ENCODE data around the gene VGLL3.
"Not testable (repeated sequence)": the region's sequence is repeated elsewhere in the genome, so short reads cannot be mapped to it uniquely, and the experiment has no call there.

Gene VGLL3

GRCh38 chr3:86978111-86978551 is 12.8 kb downstream of the VGLL3 start:
- no peak overlapping the region for H3K27ac ChIP-seq (ENCODE audit: low read depth, low read length)

DNA sequence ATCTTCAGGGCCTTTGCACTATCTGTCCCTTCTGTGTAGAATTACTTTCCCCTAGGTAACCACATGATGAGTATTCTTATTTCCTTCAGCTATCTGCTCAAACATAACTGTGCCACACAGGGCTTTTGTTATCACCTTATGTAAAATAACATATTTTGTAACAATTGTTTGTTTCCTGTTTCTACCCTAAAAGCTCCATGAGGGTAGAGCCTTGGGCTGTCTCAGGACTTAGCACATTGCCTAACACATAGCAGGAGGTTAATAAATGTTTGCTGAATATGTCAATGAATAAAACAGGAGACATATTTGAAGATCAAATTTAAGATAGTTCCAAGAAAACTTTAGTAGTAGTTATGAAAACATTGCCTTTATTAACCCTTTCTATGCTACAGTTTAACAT is 14.7 kb downstream of the VGLL3 start:
- H3K9me3 ChIP-seq (ENCODE audit: control insufficient read depth, insufficient read depth, low read length) = no peaks in the 10 kb centered on the region
- TF ChIP-seq EZH2phosphoT487 (IDR thresholded peaks at IDR 0.05; ENCODE audit: borderline replicate concordance, low read length) (no peak), CTCF (IDR thresholded peaks at IDR 0.05; ENCODE audit: low read depth, low read length, poor library complexity, severe bottlenecking) (no peak)
- H3K27ac ChIP-seq (ENCODE audit: low read depth, low read length) = no peak overlapping the region
- no peaks in the 10 kb centered on the region for H4K20me1 ChIP-seq (ENCODE audit: control insufficient read depth, insufficient read depth, low read depth, low read length)
- no peaks in the 10 kb centered on the region for H3K27me3 ChIP-seq (ENCODE audit: control insufficient read depth, low read length)
- no peaks in the 10 kb centered on the region for H3K4me1 ChIP-seq (ENCODE audit: control insufficient read depth, low read length)
- no peaks in the 10 kb centered on the region for H3K79me2 ChIP-seq (ENCODE audit: control insufficient read depth, low read length)
- no peaks in the 10 kb centered on the region for H3K9me2 ChIP-seq (replicated peaks; ENCODE audit: control insufficient read depth, low read length)
- no peaks in the 10 kb centered on the region for H3K36me3 ChIP-seq (ENCODE audit: control insufficient read depth, low read length)
- H3F3A ChIP-seq (ENCODE audit: control insufficient read depth, insufficient read depth) = no peaks in the 10 kb centered on the region
- no peak overlapping the region for H3K4me2 ChIP-seq (ENCODE audit: low read length)
- H3K4me3 ChIP-seq (ENCODE audit: low read length) = no peak overlapping the region

More at GRCh38 chr3:86978111-86978551, 12.8 kb downstream of the VGLL3 start:
- no peak overlapping the region for H3K4me2 ChIP-seq (ENCODE audit: low read length)
- TF ChIP-seq EZH2phosphoT487 (IDR thresholded peaks at IDR 0.05; ENCODE audit: borderline replicate concordance, low read length) (no peak), CTCF (IDR thresholded peaks at IDR 0.05; ENCODE audit: low read depth, low read length, poor library complexity, severe bottlenecking) (no peak)
- no peaks in the 10 kb centered on the region for H3K27me3 ChIP-seq (ENCODE audit: control insufficient read depth, low read length)
- H3K36me3 ChIP-seq (ENCODE audit: control insufficient read depth, low read length) = no peaks in the 10 kb centered on the region
- no peak overlapping the region for H3K4me3 ChIP-seq (ENCODE audit: low read length)
- no peaks in the 10 kb centered on the region for H3K4me1 ChIP-seq (ENCODE audit: control insufficient read depth, low read length)
- H3K79me2 ChIP-seq (ENCODE audit: control insufficient read depth, low read length) = no peaks in the 10 kb centered on the region
- no peaks in the 10 kb centered on the region for H3K9me3 ChIP-seq (ENCODE audit: control insufficient read depth, insufficient read depth, low read length)
- H4K20me1 ChIP-seq (ENCODE audit: control insufficient read depth, insufficient read depth, low read depth, low read length) = no peaks in the 10 kb centered on the region
- H3F3A ChIP-seq (ENCODE audit: control insufficient read depth, insufficient read depth) = no peaks in the 10 kb centered on the region
- H3K9me2 ChIP-seq (replicated peaks; ENCODE audit: control insufficient read depth, low read length) = no peaks in the 10 kb centered on the region

- H3K9me3 ChIP-seq (ENCODE audit: control insufficient read depth, insufficient read depth, low read length); H3K4me1 ChIP-seq (ENCODE audit: control insufficient read depth, low read length); H3K4me3 ChIP-seq (ENCODE audit: low read length); H4K20me1 ChIP-seq (ENCODE audit: control insufficient read depth, insufficient read depth, low read depth, low read length); H3K27me3 ChIP-seq (ENCODE audit: control insufficient read depth, low read length); H3K79me2 ChIP-seq (ENCODE audit: control insufficient read depth, low read length); H3K9me2 ChIP-seq (replicated peaks; ENCODE audit: control insufficient read depth, low read length); H3K4me2 ChIP-seq (ENCODE audit: low read length); H3K36me3 ChIP-seq (ENCODE audit: control insufficient read depth, low read length); H3K27ac ChIP-seq (ENCODE audit: low read depth, low read length); H3F3A ChIP-seq (ENCODE audit: control insufficient read depth, insufficient read depth): not testable (repeated sequence)
These were observed 16.8 kb downstream of the VGLL3 start for GRCh38 chr3:86974177-86974576.

GRCh38 chr3:86973440-86973839 is 17.5 kb downstream of the VGLL3 start:
- no peak overlapping the region for H3K4me3 ChIP-seq (ENCODE audit: low read length)
- H3K27ac ChIP-seq (ENCODE audit: low read depth, low read length) = no peak overlapping the region
- no peak overlapping the region for H3K4me2 ChIP-seq (ENCODE audit: low read length)
- no peaks in the 10 kb centered on the region for H3K27me3 ChIP-seq (ENCODE audit: control insufficient read depth, low read length)
- TF ChIP-seq EZH2phosphoT487 (IDR thresholded peaks at IDR 0.05; ENCODE audit: borderline replicate concordance, low read length) (no peak), CTCF (IDR thresholded peaks at IDR 0.05; ENCODE audit: low read depth, low read length, poor library complexity, severe bottlenecking) (no peak)
- no peaks in the 10 kb centered on the region for H3K9me2 ChIP-seq (replicated peaks; ENCODE audit: control insufficient read depth, low read length)
- H3K36me3 ChIP-seq (ENCODE audit: control insufficient read depth, low read length) = no peaks in the 10 kb centered on the region
- H3K4me1 ChIP-seq (ENCODE audit: control insufficient read depth, low read length) = no peaks in the 10 kb centered on the region
- no peaks in the 10 kb centered on the region for H3K9me3 ChIP-seq (ENCODE audit: control insufficient read depth, insufficient read depth, low read length)
- no peaks in the 10 kb centered on the region for H3K79me2 ChIP-seq (ENCODE audit: control insufficient read depth, low read length)
- H4K20me1 ChIP-seq (ENCODE audit: control insufficient read depth, insufficient read depth, low read depth, low read length) = no peaks in the 10 kb centered on the region
- no peaks in the 10 kb centered on the region for H3F3A ChIP-seq (ENCODE audit: control insufficient read depth, insufficient read depth)
